SHP77 (cell line): Measurements from ENCODE around the gene MIXL1.
A peak's percentile ranks its signal among the peaks of the same experiment; 100 is the strongest.
"Not testable (repeated sequence)": the region's sequence is repeated elsewhere in the genome, so short reads cannot be mapped to it uniquely, and the experiment has no call there.

Source experiments
- DNase-seq, 2 experiments: peaks; one replicate each; lab custom pipeline; 2025; lab: John Stamatoyannopoulos, UW

Gene MIXL1

DNA sequence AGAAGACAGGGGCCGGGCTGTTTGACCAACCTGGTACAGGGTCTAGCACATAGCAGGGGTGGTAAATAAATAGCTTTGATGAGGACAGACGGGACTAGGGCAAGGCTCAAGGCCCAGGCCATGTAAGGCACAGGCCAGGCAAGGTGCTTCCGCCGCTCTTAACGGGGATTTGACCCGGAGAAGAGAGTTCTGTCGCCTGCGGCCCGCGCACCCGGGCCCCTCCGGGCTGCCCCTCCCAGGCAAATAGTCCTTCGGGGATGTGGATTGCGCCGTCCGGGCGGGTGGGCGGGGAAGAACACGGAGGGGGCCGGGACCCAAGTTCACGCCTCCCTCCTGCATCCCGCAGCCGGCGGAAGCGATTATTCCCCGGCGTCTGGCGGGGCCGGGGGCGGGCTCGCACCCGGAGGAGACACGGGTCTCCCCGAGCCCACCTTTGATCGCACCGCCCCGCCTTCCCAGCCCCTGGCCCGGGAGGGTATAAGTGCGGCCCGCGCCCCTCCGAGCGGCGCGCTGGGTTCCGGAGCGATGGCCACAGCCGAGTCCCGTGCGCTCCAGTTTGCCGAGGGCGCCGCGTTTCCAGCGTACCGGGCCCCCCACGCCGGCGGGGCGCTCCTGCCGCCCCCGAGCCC is at the start of gene MIXL1:
MIXL1 (plus strand) TSS at position 508 of the 629 bp plus-strand sequence; CDS start at position 526, 18 bp downstream.
- no peak for DNase-seq

DNA sequence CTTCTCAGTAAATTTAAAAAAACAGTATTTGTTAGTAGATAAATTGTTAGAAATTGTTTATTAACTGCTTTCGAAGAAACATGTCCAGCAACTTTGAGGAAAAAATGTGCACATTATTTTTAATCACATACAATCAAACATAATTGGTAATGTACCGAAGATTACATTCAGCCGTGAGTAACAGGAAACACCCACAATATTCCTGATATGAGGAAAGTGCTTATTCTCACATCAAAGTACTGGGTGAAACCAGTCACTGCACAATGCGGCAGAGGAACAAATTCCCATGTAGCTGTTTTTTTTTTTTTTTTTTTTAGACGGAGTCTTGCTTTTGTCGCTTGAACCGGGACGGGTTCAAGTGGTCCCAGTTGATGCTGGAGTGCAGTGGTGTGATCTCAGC is 46.6 kb upstream of the MIXL1 start:
- no peak for DNase-seq

DNA sequence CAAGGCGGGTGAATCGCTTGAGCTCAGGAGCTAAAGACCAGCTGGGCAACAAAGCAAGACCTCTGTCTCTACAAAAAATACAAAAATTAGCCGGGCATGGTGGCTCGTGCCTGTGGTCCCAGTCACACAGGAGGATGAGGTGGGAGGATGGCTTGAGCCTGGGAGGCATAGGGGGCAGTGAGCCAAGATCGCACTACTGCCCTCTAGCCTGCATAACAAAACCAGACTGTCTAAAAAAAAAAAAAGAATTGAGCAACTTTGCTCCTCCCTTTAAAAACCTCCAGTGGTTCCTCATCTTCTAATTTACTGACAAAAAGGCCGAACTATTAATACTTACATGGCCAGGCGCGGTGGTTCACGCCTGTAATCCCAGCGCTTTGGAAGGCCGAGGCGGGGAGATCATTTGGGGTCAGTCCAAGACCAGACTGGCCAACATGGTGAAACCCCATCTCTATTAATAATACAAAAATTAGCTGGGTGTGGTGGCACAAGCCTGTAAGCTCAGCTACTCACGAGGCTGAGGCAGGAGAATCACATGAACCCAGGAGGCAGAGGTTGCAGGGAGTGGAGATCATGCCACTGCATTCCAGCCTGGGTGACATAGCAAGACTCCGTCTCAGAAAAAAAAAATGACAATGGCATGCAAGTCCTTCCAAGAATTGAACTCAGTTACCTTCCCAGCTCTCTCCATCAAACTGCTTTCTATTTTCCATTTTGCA is 41.3 kb upstream of the MIXL1 start:
- DNase-seq = no peak

DNA sequence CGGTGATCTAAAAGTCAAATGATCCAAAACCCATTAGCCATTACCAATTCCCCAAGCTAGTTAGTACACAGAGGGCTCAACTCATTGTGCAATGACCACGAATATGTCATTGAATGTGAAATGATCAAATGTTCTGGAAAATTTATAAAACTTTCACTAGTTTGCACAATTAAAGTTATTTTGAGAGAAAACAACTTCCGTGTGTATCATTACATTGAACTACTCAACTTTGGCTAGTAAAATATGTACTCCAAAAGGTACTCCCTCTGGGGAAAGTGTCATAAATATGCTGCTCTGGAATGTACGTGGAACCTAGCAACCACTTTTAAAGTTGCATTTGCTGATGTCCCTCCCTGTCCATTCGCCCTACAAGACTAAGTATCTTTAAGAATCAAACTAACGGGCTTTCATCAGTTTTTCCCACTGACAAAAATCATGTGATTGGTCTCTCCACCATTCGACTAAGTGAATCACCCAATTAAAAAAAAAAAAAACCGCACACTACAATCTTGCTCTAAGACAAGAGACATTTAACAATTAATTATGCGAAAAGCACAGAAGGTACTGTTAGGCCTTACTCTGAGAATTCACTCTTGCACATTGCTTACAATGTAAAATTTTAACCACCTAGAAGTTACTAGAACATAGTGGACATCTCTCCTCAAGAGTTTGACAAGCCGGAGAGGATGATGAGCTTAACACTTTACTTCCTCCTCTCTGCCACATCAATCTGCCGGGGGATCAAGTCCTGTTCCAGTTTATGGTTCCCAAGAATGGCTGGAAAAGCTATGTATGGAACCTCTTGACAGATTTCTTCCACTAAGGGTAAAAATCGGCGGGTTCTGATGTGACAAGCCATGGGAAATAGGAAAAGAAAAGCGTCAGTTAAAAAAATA is 38.1 kb upstream of the MIXL1 start:
- DNase-seq = no peak

DNA sequence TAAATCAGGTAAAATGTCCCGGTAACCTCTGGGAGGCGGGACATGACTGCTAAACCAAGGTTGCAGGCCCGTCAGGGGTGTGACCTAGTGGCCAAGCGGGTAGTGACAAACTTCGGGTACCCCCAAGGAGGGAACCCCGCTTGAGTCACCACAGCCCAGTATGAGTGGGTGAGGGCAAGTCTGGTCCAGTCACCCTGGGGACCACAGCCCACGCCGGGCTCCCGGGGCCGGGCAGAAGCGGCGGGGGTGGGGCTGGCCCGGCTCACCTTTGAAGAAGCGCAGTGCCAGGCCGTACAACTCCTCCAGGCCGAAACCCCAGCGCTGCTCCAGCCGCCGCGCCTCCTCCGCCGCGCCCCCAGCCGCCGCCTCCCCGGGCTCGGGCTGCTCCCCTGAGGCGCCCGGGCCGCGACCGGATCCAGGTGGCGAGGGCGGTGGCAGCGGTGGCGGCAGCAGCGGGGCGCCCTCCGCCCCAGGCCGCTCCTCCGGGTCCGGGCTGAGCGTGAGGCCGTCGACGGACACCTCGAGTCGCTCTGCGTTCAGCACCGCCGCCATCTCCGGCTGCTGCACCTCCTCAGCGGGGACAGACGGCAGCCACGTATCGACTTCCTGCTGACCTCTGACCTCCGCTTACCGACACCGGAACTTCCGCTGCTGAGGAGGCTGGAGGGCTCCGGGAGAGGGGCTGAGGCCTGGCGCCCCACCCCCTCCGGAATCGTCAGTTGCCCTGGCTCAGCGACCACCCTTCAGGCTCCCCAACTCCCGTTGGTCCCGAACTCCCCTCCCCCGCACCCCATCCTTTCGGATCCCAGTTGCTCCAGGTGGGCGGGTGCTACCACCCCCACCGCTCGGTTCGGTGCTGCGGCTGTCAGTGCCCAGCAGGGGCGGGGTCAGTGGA is 37.1 kb upstream of the MIXL1 start, which contains the start of gene ACBD3:
ACBD3 (minus strand) TSS at position 618 of the 895 bp plus-strand sequence; CDS start at position 552, 66 bp downstream.
- peak; percentile 70 to 90 for DNase-seq

DNA sequence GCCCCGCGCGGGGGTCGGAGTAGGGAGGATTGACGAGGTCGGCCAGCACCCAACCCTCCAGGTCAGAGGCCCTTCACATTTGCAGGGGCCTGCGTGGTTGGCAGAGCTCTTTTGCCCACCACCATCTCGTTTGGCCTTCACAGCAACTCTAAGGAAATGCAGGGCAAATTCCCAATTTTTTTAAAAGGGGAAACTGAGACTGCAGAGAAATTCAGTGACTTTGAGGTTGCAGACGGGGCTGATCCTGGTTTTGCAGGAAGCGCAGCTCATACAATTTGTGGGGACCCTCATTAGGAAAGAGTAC is 36.5 kb upstream of the MIXL1 start:
- no peak for DNase-seq

DNA sequence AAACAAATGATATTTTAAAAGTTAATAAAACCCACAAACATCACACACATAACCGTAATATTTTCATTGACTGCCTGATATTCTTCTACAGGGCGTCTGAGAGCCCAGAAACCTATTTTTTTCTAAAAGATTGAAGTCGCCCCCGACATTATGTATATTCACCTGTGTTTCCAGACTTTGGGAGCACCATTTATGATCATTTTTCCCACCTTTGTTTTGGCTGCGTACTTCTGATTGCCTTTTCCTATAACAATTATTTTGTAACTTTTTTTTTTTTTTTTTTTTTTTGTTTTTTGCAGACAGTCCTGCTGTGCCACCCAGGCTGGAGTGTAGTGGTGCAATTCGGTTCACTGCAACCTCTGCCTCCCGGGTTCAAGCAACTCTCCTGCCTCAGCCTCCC is 36.1 kb upstream of the MIXL1 start:
- DNase-seq = no peak

DNA sequence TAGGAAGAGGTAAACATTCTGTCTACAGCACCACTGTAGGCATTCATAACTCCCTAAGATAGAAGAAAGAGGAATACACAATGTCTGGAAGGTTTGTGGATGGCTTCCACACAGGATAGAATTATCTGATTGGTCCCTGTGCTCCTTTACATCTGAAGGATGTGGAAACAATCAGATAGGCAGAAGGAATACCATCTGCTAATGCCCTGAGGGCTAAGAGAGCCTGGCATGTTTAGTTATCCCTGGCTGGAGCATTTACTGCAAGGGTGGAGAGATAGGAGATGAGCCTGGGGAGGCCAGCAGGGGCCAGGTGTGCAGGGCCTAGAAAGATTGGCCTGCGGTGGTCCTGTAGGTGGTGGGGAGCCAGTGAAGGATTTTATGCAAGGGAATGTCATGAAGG is 28.3 kb upstream of the MIXL1 start:
- DNase-seq = no peak

DNA sequence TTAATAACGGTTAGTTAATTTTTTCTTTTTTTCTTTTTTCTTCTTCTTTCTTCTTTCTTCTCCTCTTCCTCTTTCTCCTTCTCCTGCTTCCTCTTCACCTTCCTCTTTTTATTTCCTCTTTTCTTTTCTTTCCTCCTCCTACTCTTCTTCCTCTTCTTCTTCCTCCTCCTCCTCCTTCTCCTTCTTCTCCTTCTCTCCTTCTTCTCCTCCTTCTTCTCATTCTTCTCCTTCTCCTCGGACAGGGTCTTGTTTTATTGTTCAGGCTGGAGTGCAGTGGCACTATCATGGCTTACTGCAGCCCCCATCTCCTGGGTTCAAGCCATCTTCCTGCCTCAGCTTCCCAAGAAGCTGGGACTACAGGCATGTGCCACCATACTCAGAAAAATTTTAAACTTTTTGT is 23.5 kb upstream of the MIXL1 start:
- DNase-seq = no peak

DNA sequence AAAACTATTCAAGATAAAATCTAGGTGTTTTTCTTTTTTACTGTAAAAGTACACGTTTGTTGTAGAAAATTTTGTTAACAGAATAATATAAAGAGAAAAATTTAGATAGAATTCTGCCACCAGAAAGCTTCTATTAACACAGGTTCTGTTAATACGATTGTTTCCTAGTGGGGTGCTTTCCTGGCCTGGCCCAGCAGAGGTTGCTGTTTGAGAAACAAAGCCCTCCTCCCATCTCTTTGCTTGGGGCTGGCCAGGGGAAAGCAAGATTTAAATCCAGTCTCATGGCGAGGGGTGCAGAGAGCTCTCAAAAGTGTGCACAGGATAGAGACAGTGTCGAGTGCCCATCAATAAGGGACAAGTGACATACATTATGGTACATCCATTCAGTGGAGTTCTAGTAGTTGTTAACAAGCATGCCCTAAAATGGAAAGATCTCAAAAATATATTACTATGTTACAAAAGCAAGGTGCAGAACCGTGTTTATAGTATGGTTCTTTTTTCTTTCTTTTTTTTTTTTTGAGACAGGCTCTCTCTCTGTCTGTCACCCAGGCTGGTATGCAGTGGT is 22.4 kb upstream of the MIXL1 start:
- DNase-seq = no peak

DNA sequence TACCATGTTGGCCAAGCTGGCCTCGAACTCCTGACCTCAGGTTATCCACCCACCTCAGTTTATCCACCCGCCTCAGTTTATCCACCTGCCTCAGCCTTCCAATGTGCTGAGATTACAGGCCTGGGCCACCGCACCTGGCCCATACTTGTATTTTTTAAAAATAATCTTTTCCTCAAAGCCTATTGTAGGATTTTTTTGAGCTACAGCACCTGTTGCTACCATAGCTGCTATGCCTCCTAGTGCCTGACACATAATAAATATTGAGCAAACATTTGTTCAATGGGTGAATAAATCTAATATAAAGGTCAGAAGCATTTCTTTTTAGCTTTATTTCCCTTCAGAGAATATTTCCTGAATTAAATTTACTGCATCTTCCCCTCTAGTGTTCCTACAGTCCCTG is 21.2 kb upstream of the MIXL1 start:
- no peak for DNase-seq

DNA sequence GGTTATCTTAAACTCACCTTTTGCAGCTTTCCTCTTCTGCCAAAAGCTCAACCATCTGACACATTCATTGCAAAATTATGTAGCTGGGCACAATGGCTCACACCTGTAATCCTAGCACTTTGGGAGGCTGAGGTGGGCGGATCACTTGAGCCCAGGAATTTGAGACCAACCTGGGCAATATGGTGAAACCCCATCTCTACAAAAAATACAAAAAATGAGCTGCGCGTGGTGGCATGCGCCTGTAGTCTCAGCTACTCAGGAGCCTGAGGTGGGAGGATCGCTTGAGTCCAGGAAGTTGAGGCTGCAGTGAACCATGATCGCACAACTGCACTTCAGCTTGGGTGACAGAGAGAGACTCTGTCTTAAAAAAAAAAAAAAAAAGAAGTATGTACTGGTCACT is 20.8 kb upstream of the MIXL1 start:
- DNase-seq = not testable (repeated sequence)

DNA sequence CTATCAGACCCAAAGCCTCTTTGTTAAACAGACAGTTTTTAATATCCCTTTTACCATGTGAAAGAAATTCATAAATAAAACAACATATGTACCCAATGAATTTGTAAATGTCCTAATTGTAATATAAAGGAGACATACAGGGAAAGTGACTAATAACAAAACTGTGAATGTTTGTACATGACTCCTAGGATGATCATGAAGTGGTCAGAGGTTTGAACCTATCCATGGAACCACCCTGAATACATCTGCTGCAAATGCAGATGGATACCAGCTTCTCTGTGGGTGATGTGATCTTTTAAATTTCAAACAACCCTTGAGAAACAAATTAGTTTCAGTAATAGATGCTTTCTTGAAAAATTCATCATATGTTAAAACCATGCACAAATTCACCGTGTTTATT is 20.2 kb upstream of the MIXL1 start:
- no peak for DNase-seq

DNA sequence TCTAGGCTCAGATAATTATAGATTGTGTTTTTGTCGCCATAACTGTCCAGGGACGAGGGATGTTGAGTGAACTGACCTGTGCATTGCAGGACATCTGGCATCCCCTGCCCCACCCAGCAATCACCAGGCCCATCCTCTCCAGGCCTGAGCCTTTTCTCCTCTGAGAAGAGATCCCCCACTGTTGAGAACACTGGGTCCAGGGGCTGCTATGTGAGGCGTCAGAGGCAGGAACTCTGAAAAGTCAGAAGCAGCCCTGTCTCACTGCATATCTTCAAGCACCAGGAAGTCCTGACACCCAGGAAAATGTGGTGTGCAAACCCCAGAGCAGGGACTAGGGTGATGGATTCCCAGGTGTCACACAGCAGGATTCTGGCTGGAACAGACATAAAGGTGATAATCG is 19.8 kb upstream of the MIXL1 start:
- no peak for DNase-seq

DNA sequence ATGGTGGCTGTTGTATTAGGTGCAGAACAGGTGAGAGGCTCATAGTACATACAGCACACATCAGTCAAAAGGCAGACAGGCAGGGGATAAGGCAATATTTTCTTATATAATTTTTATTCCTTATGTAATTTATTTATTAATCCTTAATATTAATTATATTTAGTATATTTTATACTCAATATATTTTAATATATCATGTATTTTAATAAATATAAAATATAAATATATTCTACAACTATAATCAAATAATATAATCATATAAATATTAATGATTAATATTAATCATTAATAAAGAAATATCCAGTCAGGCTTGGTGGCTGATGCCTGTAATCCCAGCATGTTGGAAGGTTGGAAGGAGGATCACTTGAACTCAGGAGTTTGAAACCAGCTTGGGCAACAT is 19.3 kb upstream of the MIXL1 start:
- no peak for DNase-seq

DNA sequence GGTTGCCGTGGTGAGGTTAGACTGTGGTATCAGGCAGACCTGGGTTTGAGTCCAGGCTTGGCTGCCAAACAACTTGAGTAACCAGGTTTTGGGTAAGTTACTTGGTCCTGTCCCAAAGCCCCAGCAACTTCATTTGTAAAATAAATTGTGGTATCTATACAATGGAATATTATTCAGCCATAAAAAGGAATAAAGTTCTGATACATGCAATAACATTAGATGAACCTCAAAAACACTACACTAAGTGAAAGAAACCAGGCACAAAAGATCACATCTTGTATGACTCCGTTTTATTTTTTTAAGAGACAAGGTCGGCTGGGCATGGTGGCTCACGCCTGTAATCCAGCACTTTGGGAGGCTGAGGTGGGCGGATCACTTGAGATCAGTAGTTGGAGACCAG is 16.4 kb upstream of the MIXL1 start:
- DNase-seq = no peak

DNA sequence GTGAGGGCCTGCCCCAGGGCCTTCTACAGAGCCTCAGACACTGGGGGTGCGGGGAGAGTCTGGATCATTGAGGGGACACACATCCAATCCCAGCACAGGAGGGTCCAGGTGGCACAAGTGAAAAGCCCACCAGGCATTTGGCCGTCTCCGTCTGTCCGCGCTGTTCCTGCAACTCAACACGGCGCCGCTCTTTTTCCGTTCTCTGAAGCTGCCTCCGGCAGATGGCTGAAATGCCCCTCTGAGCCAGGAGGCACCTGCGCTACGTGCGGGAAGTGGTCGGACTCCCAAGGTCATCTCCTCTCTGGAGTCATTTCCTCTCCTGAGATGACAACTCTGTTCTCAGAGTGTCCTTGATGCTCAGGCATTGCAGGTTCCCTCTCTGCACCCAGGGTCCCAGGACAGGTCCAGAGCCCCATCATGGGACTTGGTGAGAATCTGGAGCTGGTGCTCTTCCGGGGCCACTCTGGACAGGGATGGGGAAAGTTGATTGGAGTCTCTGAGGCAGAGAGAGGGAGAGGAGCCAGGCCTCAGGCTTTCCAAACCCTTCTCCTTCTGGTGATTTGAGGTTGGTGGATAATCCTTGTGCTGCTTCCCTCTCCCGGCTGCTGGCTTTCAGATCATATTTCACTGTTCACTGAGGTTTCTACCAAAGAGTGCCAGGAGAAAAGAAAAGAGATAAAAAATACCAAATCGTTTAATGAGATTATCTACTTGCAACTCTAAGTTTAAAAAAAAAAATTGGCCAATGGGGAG is 14.0 kb upstream of the MIXL1 start:
- peak in 1 of 2 experiments; percentile 27 for DNase-seq

DNA sequence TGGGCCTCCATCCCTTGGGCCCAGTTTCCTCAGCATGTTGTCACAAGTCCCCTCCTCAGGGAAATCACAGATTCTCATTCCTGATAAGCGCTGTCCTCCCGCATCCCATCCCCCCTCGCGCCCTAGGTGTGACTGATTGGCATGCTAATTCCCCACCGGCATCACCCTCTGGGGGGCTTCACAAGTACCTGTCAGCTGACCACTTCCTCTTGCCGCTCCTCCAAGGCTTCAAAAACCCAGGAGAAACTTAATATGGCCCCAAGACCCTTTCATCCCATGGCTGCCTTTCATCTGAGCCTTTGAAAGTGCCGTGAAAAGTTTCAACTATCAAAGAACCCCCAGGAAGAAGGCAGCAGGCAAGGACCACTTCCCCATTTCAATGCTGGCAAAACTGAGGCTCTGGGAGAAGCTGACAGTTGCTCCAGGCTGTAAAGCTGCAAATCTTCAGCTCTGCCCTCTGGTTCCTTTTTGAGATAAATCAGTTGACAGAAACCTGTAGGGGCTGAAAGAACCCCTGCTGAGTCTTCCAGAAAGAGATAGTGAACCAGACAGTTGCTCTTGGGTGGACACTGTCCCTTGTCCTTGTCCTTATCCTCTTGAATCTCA is 12.8 kb upstream of the MIXL1 start:
- DNase-seq = no peak

DNA sequence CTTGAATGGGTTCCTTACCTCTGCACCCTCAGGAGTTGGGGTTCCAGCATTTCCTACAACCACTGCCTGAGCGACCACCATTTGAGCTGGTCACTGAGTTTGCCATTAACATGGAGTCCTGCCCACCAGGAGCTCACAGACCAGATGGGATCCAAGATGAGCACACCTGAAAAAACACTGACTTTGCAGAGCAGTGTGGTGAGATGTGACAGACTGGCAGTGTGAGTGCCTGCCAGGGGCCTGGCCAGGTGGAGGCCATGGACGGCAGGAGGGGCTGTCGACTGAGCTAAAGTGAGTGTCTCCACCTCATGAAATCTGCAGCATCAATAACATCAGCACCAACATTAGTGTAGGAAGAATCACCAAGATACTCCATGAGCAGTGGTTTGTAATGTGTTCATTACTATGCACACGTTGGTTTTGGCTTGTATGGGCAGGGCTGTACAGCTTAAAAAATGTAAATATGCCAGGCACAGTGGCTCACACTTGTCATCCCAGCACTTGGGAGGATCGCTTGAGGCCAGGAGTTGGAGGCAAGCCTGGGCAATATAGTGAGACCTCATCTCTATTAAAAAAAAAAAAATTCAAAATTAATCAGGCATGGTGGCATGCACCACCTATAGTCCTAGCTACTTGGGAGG is 12.2 kb upstream of the MIXL1 start:
- no peak for DNase-seq

DNA sequence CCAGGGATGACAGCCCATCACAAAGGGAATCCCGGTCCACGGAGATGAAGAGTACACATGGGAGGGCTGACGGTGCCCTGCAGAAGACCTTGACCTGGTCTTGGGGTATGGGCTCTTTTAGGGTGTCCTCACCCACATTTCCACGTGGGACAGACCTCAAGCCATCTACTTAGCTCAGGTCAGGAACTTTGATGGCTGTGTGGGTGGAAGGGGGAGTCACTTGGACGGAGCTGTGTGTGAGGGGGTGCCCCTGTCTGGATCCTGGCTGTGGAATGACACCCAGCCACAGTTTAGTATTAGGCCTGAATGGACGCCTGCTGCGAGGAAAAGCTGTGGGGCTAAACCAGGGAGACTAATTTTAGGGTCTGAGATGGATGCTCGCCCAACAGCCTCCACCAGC is 10.9 kb upstream of the MIXL1 start:
- DNase-seq = no peak
